HT-29 (cell line): Measurements from ENCODE around the gene ATP8B1. TPM values are rescaled to one million over a fixed set of nuclear protein-coding genes. Genes with fewer than 3 reads are reported as not detected.
"Not testable (repeated sequence)": the region's sequence is repeated elsewhere in the genome, so short reads cannot be mapped to it uniquely, and the experiment has no call there.

ENCODE experiments used
- DNase-seq: peaks from one replicate; pipeline ENCODE4 v3.0.0-alpha.2; 2015; ENCODE audit warnings: low spot score
- total RNA-seq: library from RNA; depleted of rRNA; stranded (reverse); fragments of >200 nt; shearing (Covaris generic); gene quantifications from 2 replicates; pipeline ENCODE4 v1.2.3, GENCODE V29; 2014; rRNA removed

Gene ATP8B1
- 25.8 and 34.0 TPM in 2 replicates for total RNA-seq

- DNase-seq: peak; percentile 92
Measured at GRCh38 chr18:57803103-57803969, at the start of gene ATP8B1. Gene ATP8B1, minus strand, starts transcription at chr18:57803315. Its CDS starts 71,508 bp downstream, at chr18:57731807.

- no peak for DNase-seq
Measured at GRCh38 chr18:57850063-57850462, 46.9 kb upstream of the ATP8B1 start.

- DNase-seq: not testable (repeated sequence)
Measured at GRCh38 chr18:57848374-57848773, 45.3 kb upstream of the ATP8B1 start.

GRCh38 chr18:57847431-57847830, 44.3 kb upstream of the ATP8B1 start:
- not testable (repeated sequence) for DNase-seq

- peak; percentile 29 for DNase-seq
Measured at GRCh38 chr18:57846258-57846657, 43.1 kb upstream of the ATP8B1 start.

GRCh38 chr18:57845605-57846074, 42.5 kb upstream of the ATP8B1 start:
- DNase-seq: no peak

- DNase-seq: no peak
Measured at GRCh38 chr18:57844319-57844718, 41.2 kb upstream of the ATP8B1 start.

GRCh38 chr18:57843386-57843785, 40.3 kb upstream of the ATP8B1 start:
- DNase-seq: no peak

- DNase-seq: no peak
Measured at GRCh38 chr18:57841568-57841967, 38.5 kb upstream of the ATP8B1 start.

GRCh38 chr18:57839942-57840381, 36.8 kb upstream of the ATP8B1 start:
- no peak for DNase-seq

- no peak for DNase-seq
Measured at GRCh38 chr18:57837917-57838548, 34.9 kb upstream of the ATP8B1 start.

- no peak for DNase-seq
Measured at GRCh38 chr18:57836557-57836956, 33.4 kb upstream of the ATP8B1 start.

GRCh38 chr18:57835904-57836303, 32.8 kb upstream of the ATP8B1 start:
- DNase-seq: no peak

- no peak for DNase-seq
Measured at GRCh38 chr18:57834616-57835015, 31.5 kb upstream of the ATP8B1 start.

- peak; percentile 28 for DNase-seq
Measured at GRCh38 chr18:57833441-57834101, 30.5 kb upstream of the ATP8B1 start.

GRCh38 chr18:57832730-57833129, 29.6 kb upstream of the ATP8B1 start:
- no peak for DNase-seq

- DNase-seq: no peak
Measured at GRCh38 chr18:57831597-57832377, 28.7 kb upstream of the ATP8B1 start.

GRCh38 chr18:57827646-57828045, 24.5 kb upstream of the ATP8B1 start:
- no peak for DNase-seq

- no peak for DNase-seq
Measured at GRCh38 chr18:57826252-57826651, 23.1 kb upstream of the ATP8B1 start.

GRCh38 chr18:57820583-57820982, 17.5 kb upstream of the ATP8B1 start:
- DNase-seq: not testable (repeated sequence)
